Brain microvascular endothelial cell (primary cell): ENCODE data around the gene GFRA1.

Experiments used
- DNase-seq: peaks from one replicate; pipeline ENCODE4 v3.0.0-alpha.2; 2020
- H3K27ac ChIP-seq: fragments of 250-450 bp; sonication (Bioruptor Pico); 2 replicates; pipeline ENCODE4 v1.5.1; 2020; ENCODE audit warnings: mild to moderate bottlenecking, moderate library complexity
- H3K27me3 ChIP-seq: fragments of 250-450 bp; sonication (Bioruptor Pico); replicated peaks from 2 replicates; pipeline ENCODE4 v1.5.1; 2020; ENCODE audit warnings: mild to moderate bottlenecking
- H3K36me3 ChIP-seq: fragments of 250-450 bp; sonication (Bioruptor Pico); replicated peaks from 2 replicates; pipeline ENCODE4 v1.5.1; 2020; ENCODE audit warnings: mild to moderate bottlenecking
- H3K4me3 ChIP-seq: 2 replicates; pipeline ENCODE4 v1.5.1; 2011; ENCODE audit warnings: low read depth, mild to moderate bottlenecking, control low read depth, low read length, moderate library complexity
- CTCF ChIP-seq: IDR thresholded peaks from 2 replicates; pipeline ENCODE4 v1.5.1; 2011; ENCODE audit warnings: low read depth, mild to moderate bottlenecking, moderate library complexity, low read length, control low read depth, inconsistent platforms; ENCODE audit errors: missing control alignments
- in situ Hi-C: cut with HindIII; loops from 2 replicates; pipeline ENCODE4 v1.10.0; 2017; ENCODE audit warnings: low sequenced_read_pairs, low pct_ligation_motif_present

GFRA1 gene

GRCh38 chr10:116121640-116122525, 151.1 kb downstream of the GFRA1 start:
- no peak for TF ChIP-seq CTCF
- DNase-seq = no peak
- H3K27me3 ChIP-seq = no peaks in the 10 kb centered on the region
- H3K36me3 ChIP-seq = no peaks in the 10 kb centered on the region
- H3K27ac ChIP-seq = no peak overlapping the region
- no peak overlapping the region for H3K4me3 ChIP-seq
- in situ Hi-C loops = no loop called here

GRCh38 chr10:116120688-116121455, 152.1 kb downstream of the GFRA1 start:
- no peak overlapping the region for H3K27ac ChIP-seq
- in situ Hi-C loops = no loop called here
- no peaks in the 10 kb centered on the region for H3K27me3 ChIP-seq
- H3K4me3 ChIP-seq = no peak overlapping the region
- no peak for DNase-seq
- no peaks in the 10 kb centered on the region for H3K36me3 ChIP-seq
- peak; percentile 55 for TF ChIP-seq CTCF

GRCh38 chr10:116118847-116119246, 154.2 kb downstream of the GFRA1 start:
- DNase-seq = no peak
- no peak for TF ChIP-seq CTCF
- Histone ChIP-seq H3K36me3 (no peaks in the 10 kb centered on the region), H3K27ac (no peak overlapping the region), H3K4me3 (no peak overlapping the region), H3K27me3 (no peaks in the 10 kb centered on the region)
- in situ Hi-C loops = no loop called here

- DNase-seq = no peak
Measured at GRCh38 chr10:116115797-116116196, 157.2 kb downstream of the GFRA1 start.

GRCh38 chr10:116115036-116115641, 157.9 kb downstream of the GFRA1 start:
- TF ChIP-seq CTCF = no peak
- Histone ChIP-seq H3K36me3 (no peaks in the 10 kb centered on the region), H3K4me3 (no peak overlapping the region), H3K27ac (no peak overlapping the region), H3K27me3 (no peaks in the 10 kb centered on the region)
- no peak for DNase-seq
- in situ Hi-C loops = no loop called here

More at GRCh38 chr10:116115797-116116196, 157.2 kb downstream of the GFRA1 start:
- no peaks in the 10 kb centered on the region for H3K27me3 ChIP-seq
- in situ Hi-C loops = no loop called here
- no peak overlapping the region for H3K4me3 ChIP-seq
- H3K36me3 ChIP-seq = no peaks in the 10 kb centered on the region
- no peak for TF ChIP-seq CTCF
- H3K27ac ChIP-seq = no peak overlapping the region
